Fibroblast of lung (primary cell): Measurements from ENCODE around the gene MAML3.

Source experiments
- CTCF ChIP-seq, 2 donors: IDR thresholded peaks in 1 of 2; conservative IDR thresholded peaks in 1 of 2; 1 replicate in 1 of 2; 2 replicates in 1 of 2; pipeline ENCODE4 v1.5.1; 2011 to 2012; ENCODE audit warnings: low read length in 2 of 2, control low read depth in 1 of 2, inconsistent platforms in 1 of 2, low read depth in 1 of 2, mild to moderate bottlenecking in 1 of 2
- EZH2 ChIP-seq: IDR thresholded peaks from 2 replicates; pipeline ENCODE4 v1.5.1; 2012; ENCODE audit warnings: low read length, control low read depth, mild to moderate bottlenecking; ENCODE audit errors: missing control alignments

GRCh38 chr4:139880841-139881240, 273.1 kb downstream of the MAML3 start:
- TF ChIP-seq CTCF (conservative IDR thresholded peaks at IDR 0.05 in 1 of 2, IDR thresholded peaks at IDR 0.05 in 1 of 2; ENCODE audit: low read depth in 1 of 2, low read length in 2 of 2) (no peak), EZH2 (no peak)
